ENCODE data around the gene RASA3.
"Not testable (repeated sequence)": the region's sequence is repeated elsewhere in the genome, so short reads cannot be mapped to it uniquely, and the experiment has no call there.

The RASA3 gene

DNA sequence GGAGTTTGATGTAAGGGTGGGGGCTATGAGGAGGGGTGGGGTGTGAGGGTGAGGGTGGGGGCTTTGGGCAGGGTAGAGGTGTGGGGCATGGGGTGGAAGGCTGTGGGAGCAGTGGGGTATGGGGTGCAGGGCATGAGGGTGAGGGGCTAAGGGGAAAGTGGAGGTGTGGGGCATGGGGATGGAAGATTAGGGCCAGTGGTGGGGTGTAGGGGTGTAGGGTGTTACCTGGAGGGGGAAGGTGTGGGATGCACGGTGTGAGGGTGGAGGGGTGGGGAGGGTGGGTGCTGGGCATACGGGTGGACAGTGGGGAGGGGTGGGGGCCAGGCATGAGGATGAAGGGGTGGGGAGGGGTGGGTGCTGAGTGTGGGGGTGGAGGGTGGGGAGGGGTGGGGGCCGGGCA, 22.9 kb upstream of the RASA3 start:
- no peak for DNase-seq

GRCh38 chr13:114154476-114154875, 22.1 kb upstream of the RASA3 start:
- no peak for DNase-seq

- DNase-seq: no peak
Measured at GRCh38 chr13:114153485-114154080, 21.2 kb upstream of the RASA3 start.

GRCh38 chr13:114152831-114153371, 20.5 kb upstream of the RASA3 start:
- DNase-seq: no peak

DNA sequence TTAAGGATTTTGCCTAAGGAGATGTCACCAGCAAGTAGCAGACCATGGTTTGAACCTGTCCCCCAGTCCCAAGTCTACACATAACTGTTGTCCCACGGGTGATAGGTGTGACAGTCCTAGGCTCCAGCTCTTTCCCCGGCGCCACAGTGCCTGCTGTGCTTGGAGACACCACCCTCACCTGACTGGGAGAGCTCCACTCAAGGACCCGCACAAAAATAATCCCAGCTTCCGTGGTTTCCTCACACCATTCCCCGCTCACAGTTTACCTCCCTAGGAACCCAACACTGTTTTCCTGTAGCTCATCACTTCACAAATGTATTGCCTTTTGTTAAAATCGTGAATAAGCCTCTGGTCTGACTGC, 19.8 kb upstream of the RASA3 start:
- no peak for DNase-seq

DNA sequence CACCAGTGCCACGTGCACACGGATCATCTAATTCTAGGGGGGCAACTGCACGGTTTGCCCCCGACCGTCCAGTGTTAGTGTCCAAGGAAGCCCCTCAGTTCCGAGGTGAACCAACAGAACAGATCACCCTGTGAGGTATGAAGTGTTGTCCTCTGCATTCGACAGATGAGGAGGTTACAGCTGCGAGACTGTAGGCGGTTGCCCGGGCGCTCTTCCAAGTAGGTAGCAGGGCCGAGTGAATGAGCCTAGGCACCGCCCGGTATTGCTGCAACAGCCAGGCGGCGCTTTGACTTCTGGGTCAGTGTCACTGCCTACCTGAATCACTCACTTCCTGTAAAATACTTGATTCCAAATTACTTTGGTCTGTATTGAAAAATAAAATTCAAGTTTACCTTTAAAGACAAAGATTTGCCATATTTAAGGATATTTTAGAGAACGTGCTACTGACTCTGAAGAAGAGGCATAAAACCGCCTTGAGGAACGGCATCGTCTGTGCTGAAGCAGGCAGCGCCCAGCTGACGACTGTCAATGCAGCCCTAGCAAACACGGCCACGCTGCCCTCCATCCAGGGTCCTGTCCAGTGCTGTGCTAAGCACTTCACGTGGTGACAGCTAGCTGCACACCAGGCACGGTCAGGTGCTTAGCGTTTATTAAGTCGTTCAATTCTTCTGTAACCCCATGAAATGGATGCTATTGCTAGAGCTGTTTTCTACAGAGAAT, 19.3 kb upstream of the RASA3 start:
- DNase-seq: no peak

GRCh38 chr13:114151031-114151430, 18.6 kb upstream of the RASA3 start:
- DNase-seq: no peak

GRCh38 chr13:114149774-114150740, 17.6 kb upstream of the RASA3 start:
- no peak for DNase-seq

DNA sequence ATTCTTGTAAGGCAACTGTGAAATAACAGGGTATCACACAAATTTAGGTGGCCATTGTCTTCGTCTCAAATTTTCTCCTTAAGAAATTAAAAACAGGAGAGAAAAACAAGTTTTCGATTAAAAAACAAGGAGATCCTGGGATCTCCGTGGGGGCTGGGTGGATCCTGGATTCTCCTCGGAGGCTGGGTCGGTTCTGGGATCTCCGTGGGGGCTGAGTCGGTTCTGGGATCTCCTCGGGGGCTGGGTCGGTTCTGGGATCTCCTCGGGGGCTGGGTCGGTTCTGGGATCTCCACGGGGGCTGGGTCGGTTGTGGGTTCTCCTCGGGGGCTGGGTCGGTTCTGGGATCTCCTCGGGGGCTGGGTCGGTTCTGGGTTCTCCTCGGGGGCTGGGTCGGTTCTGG, 16.5 kb upstream of the RASA3 start:
- not testable (repeated sequence) for DNase-seq

DNA sequence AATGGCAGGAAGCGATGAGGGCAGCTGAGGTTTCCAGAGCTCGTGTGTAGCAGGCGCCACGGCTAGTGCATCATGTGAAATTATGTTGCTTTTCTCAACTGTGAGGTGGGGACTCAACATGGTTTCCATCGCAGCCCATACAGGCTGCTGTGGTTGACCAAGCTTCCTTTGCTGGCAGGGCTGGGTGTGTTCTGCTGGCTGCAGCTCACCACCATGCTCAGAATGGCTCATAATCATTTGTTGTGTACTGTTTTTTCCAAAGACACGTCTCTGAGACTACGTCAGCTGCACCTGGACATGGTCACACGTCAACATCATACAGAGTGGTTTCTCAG, 16.1 kb upstream of the RASA3 start:
- DNase-seq: peak; percentile 56 to 65

- no peak for DNase-seq
Measured at GRCh38 chr13:114147803-114148520, 15.5 kb upstream of the RASA3 start.

DNA sequence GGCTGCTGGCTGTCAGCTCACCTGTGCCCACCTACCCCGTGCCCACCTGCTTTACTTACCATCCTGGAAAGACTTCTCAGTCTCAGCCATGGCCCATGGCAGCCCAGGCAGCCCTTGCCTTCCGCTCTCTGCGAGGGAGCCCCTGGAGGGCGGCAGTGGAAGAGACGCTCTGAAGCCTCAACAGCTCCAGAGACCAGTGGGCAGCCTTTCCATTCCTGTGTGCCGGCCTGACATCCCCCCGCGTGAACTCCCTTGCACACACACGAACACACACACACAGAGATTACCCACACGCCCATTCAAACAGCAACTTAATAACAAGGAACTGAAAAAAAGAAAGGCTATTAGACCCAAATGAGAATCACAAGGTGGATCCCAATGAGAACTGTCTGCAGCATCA, 14.2 kb upstream of the RASA3 start:
- no peak for DNase-seq

GRCh38 chr13:114146173-114146572, 13.8 kb upstream of the RASA3 start:
- DNase-seq: no peak

GRCh38 chr13:114145722-114146121, 13.3 kb upstream of the RASA3 start:
- DNase-seq: no peak

- DNase-seq: no peak
Measured at GRCh38 chr13:114145256-114145655, 12.8 kb upstream of the RASA3 start.

- no peak for DNase-seq
Measured at GRCh38 chr13:114144606-114145244, 12.3 kb upstream of the RASA3 start.

DNA sequence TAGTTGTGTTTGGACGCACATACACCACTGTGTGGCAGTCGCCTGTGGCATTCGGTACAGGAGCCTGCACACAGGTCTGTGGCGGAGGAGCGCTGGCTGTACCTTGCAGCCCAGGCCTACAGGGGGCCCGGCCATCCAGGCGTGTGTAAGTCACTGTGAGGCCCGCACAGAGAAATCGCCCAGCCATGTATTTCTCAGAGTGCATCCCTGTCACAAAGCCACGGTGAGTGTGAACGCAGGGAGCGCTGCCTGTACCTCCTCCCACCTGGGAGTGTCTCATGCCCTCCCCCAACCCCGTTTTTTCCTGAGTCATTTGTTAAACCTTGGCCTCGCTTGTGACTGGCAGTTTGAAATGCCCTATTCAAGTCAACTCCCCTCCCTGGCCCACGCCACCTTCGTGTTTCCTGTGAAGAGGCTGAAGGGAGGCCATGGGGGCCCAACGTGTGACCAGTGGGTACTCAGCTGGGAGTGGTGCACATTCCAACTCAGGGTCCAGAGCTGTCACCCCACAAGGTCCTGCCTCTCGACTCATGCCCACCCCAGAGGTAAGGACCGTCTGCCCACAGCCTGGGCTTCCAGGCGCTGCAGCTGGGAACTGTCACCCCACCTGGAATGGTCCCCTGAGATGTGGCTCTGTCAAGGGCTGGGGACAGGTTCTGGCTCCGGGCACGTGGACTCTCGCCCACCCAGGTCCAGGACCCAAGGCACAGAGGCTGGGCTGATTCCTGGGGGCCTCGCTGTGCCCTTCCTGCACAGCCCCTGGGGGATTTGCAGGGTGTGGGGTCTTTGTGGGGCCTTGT, 11.6 kb upstream of the RASA3 start:
- DNase-seq: peak in 1 of 2 donors; percentile 50

- DNase-seq: peak in 1 of 2 donors; percentile 43
Measured at GRCh38 chr13:114142640-114143490, 10.4 kb upstream of the RASA3 start.

GRCh38 chr13:114142137-114142550, 9.7 kb upstream of the RASA3 start:
- no peak for DNase-seq

GRCh38 chr13:114141261-114141996, 9.0 kb upstream of the RASA3 start:
- no peak for DNase-seq

Measured in stimulated activated CD4-positive, alpha-beta T cell treated with anti-CD3 and anti-CD28 coated beads, Interleukin-2, amount 100 ng/mL, for 48 hours (primary cell).